ENCODE results near the gene PLAC9.

The PLAC9 gene

GRCh38 chr10:80148166-80148805, 15.8 kb downstream of the PLAC9 start:
- DNase-seq (ENCODE audit: low spot score): no peak
- Histone ChIP-seq H3K27ac (peak overlapping the region in 1 of 2 donors; percentile 30), H3K4me3 (no peak overlapping the region)
- no peak for TF ChIP-seq CTCF (IDR thresholded peaks at IDR 0.05)

GRCh38 chr10:80149123-80149522, 16.6 kb downstream of the PLAC9 start:
- Histone ChIP-seq H3K27ac (no peak overlapping the region), H3K4me3 (no peak overlapping the region)
- no peak for TF ChIP-seq CTCF (IDR thresholded peaks at IDR 0.05)
- DNase-seq (ENCODE audit: low spot score): no peak

- DNase-seq (ENCODE audit: low spot score): no peak
- no peak overlapping the region for H3K27ac ChIP-seq
- H3K4me3 ChIP-seq: no peak overlapping the region
Observed at GRCh38 chr10:80150172-80150571, 17.6 kb downstream of the PLAC9 start.

GRCh38 chr10:80152820-80153219, 20.3 kb downstream of the PLAC9 start:
- Histone ChIP-seq H3K4me3 (no peak overlapping the region), H3K27ac (peak overlapping the region in 1 of 2 donors; percentile 52)
- no peak for TF ChIP-seq CTCF (IDR thresholded peaks at IDR 0.05)
- no peak for DNase-seq (ENCODE audit: low spot score)

More at GRCh38 chr10:80150172-80150571, 17.6 kb downstream of the PLAC9 start:
- no peak for TF ChIP-seq CTCF (IDR thresholded peaks at IDR 0.05)

- no peak for TF ChIP-seq CTCF (IDR thresholded peaks at IDR 0.05)
- Histone ChIP-seq H3K4me3 (no peak overlapping the region), H3K27ac (peak overlapping the region; percentile 34 to 39)
- no peak for DNase-seq (ENCODE audit: low spot score)
Observed at GRCh38 chr10:80153460-80153859, 20.9 kb downstream of the PLAC9 start.

- Histone ChIP-seq H3K27ac (peak overlapping the region; percentile 86 to 95), H3K4me3 (no peak overlapping the region)
- no peak for TF ChIP-seq CTCF (IDR thresholded peaks at IDR 0.05)
- DNase-seq (ENCODE audit: low spot score): no peak
Observed at GRCh38 chr10:80154626-80154977, 22.1 kb downstream of the PLAC9 start.

GRCh38 chr10:80154978-80155695, 22.6 kb downstream of the PLAC9 start:
- no peak for DNase-seq (ENCODE audit: low spot score)
- Histone ChIP-seq H3K4me3 (peak overlapping the region; percentile 24), H3K27ac (peak overlapping the region; percentile 86 to 95)
- TF ChIP-seq CTCF (IDR thresholded peaks at IDR 0.05): no peak
